Dendritic cell treated with granulocyte-macrophage colony-stimulating factor and Interleukin-4, amounts not matched to agents 40 ng/mL and 50 ng/mL, for 4 days (primary cell): ENCODE data around the gene MYL7.

Experiments used
- H3K27ac Mint-ChIP-seq: one replicate; pipeline ENCODE4 v1.8.0; 2022; ENCODE audit warnings: mild to moderate bottlenecking, mixed read lengths
- H3K27me3 Mint-ChIP-seq: one replicate; pipeline ENCODE4 v1.8.0; 2022; ENCODE audit warnings: mild to moderate bottlenecking, mixed read lengths
- H3K36me3 Mint-ChIP-seq: one replicate; pipeline ENCODE4 v1.8.0; 2022; ENCODE audit warnings: low read depth, mixed read lengths
- H3K4me1 Mint-ChIP-seq: one replicate; pipeline ENCODE4 v1.8.0; 2022; ENCODE audit warnings: low read depth, mixed read lengths
- H3K4me3 Mint-ChIP-seq: one replicate; pipeline ENCODE4 v1.8.0; 2022; ENCODE audit warnings: mild to moderate bottlenecking, moderate library complexity, mixed read lengths
- H3K9me3 Mint-ChIP-seq: one replicate; pipeline ENCODE4 v1.8.0; 2022; ENCODE audit warnings: mixed read lengths
- intact Hi-C: fragments of 100-400 bp; cut with micrococcal nuclease; formaldehyde crosslinking; loops from one replicate; pipeline ENCODE4 v1.15.0; 2022

The MYL7 gene

GRCh38 chr7:44109991-44110390, 31.1 kb downstream of the MYL7 start:
- Mint-ChIP-seq H3K36me3 (peaks cover 14% of the 10 kb centered on the region), H3K4me3 (no peak overlapping the region), H3K27ac (no peak overlapping the region), H3K9me3 (no peaks in the 10 kb centered on the region), H3K27me3 (peaks cover 14% of the 10 kb centered on the region), H3K4me1 (peaks cover 6% of the 10 kb centered on the region)
- intact Hi-C loops = no loop called here

DNA sequence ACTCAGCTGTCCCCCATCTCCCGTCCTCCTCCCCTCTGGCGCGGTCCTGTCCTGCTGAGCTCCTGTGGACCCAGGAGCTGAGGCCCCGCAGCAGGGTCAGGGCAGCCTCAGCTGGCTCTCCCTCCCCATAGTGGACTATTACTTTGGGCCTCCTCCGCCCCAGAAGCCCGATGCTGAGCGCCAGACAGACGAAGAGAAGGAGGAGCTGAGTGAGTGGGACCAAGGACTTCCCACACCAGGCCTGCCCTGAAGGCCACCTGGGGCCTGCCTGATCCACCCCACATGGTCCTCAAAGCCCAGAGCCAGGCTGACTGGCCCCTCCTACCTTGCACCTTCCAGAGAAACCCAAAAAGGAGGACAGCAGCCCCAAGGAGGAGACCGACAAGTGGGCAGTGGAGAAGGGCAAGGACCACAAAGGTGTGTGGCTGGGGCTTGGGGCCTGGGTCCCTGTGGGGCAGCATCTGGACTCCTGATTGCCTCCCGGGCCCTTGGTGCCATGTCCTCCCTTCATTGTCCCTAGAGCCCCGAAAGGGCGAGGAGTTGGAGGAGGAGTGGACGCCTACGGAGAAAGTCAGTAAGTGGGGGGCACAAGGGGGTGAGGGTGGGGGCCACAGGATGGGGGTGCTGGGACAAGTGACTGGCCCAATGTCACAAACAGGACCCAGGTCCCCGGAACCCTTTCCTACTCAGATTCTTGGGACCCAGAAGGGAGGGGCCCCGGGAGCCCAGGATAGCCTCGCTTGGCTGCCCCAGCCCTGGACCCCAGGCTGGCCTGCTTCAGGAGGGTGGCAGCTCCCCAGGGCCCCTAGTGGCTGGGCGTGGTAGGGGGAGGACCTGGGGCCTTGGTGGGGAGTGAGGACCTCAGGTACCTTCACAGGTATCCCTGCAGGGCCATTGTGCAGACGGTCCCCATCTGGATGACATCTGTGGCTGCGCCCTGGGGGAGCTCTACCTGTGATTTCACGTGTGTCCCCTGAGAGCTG, 32.1 kb downstream of the MYL7 start:
- H3K27ac Mint-ChIP-seq = no peak overlapping the region
- H3K36me3 Mint-ChIP-seq = peaks cover 5% of the 10 kb centered on the region
- H3K4me1 Mint-ChIP-seq = peaks cover 6% of the 10 kb centered on the region
- no peak overlapping the region for H3K4me3 Mint-ChIP-seq
- peaks cover 19% of the 10 kb centered on the region for H3K27me3 Mint-ChIP-seq
- intact Hi-C loops = no loop called here
- H3K9me3 Mint-ChIP-seq = no peaks in the 10 kb centered on the region

DNA sequence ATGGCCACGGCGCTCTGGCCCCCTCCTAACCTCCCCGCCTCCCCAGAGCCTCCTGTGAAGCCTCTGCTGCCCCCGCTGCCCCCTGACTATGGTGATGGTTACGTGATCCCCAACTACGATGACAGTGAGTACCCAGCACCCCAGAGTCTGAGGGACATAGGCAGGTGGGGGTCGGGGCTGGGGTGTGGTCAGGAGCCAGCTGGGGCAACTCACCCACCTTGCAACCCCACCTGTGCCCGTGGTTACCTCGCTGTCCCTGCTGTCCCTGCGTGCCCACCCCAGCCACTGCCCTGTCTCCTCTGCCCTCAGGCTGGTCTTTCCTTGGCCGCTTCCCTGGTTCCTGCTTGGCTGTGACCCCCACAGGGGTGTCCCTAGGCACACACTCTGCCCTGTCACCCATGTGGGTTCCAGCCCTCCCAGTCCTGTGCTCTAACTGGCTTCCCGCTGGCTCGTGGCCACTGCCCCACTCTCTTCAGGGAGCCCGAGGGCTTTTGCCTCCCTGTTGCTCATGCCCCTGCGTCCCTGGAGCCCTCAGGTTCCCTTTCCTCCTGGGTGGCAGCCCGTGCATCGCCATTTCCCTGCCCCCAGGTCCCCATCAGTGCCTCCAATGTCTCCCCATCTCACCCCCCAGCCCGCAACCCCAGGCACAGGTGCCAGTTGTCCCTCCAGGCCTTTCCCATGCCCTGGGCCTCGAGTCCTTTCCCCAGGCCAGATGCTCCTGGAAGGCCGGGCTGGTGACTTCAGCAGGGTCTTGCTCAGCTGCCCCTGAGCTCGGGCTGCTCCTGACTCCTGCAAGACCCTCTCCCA, 33.0 kb downstream of the MYL7 start:
- no peaks in the 10 kb centered on the region for H3K9me3 Mint-ChIP-seq
- intact Hi-C loops = no loop called here
- H3K27ac Mint-ChIP-seq = no peak overlapping the region
- peaks cover 27% of the 10 kb centered on the region for H3K27me3 Mint-ChIP-seq
- peaks cover 6% of the 10 kb centered on the region for H3K4me1 Mint-ChIP-seq
- H3K4me3 Mint-ChIP-seq = no peak overlapping the region
- H3K36me3 Mint-ChIP-seq = no peaks in the 10 kb centered on the region

- Mint-ChIP-seq H3K4me1 (peaks cover 6% of the 10 kb centered on the region), H3K36me3 (no peaks in the 10 kb centered on the region), H3K9me3 (no peaks in the 10 kb centered on the region), H3K4me3 (no peak overlapping the region), H3K27me3 (peaks cover 35% of the 10 kb centered on the region), H3K27ac (no peak overlapping the region)
- intact Hi-C loops = no loop called here
Observed at GRCh38 chr7:44107116-44107960, 33.8 kb downstream of the MYL7 start.

DNA sequence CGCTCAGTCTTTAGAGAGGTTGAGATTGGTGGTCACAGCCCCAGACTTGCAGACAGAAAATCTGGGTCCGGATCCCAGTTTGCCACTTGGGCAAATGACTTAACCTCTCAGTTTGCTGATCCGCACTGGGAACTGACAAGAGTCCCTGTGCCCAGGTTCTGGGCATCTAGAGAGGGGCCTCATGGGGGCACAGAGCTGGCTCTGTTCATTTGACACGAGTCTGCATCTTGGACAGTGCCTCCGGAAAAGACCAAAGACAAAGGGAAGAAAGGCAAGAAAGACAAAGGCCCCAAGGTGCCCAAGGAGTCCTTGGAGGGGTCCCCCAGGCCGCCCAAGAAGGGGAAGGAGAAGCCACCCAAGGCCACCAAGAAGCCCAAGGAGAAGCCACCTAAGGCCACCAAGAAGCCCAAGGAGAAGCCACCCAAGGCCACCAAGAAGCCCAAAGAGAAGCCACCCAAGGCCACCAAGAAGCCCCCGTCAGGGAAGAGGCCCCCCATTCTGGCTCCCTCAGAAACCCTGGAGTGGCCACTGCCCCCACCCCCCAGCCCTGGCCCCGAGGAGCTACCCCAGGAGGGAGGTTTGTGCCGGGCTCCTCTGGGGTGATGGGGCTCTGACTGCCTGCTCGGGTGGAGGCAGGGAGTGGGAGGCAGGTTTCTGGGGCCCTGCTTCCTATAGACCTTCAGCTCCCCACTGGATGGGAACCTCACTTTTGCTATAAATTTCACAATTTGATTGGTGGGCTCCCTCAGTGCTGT, 34.6 kb downstream of the MYL7 start:
- H3K4me1 Mint-ChIP-seq = peaks cover 6% of the 10 kb centered on the region
- intact Hi-C loops = no loop called here
- H3K4me3 Mint-ChIP-seq = no peak overlapping the region

DNA sequence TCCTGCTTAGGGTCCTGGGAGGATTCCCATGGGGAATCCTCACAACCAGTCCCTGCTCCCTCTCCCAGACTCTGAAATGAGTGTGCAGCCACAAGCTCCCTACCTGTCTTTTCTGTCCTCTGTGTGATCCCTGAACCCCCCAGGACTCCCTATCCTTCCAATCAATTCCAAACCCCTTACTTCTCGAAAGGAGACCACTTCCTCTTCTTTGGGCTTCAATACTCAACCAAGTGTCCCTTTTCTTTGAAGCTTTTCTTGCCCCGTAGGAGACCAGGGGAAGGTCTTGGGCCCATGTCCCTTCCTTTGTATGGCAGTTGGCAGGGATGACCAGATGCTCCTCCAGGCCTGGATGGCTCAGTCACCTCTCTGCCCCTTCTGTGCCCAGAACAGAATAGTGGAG, 35.3 kb downstream of the MYL7 start:
- peaks cover 38% of the 10 kb centered on the region for H3K27me3 Mint-ChIP-seq
- no peak overlapping the region for H3K27ac Mint-ChIP-seq
- H3K36me3 Mint-ChIP-seq = no peaks in the 10 kb centered on the region
- no peaks in the 10 kb centered on the region for H3K9me3 Mint-ChIP-seq
- H3K4me1 Mint-ChIP-seq = peaks cover 6% of the 10 kb centered on the region
- intact Hi-C loops = no loop called here
- H3K4me3 Mint-ChIP-seq = no peak overlapping the region

More for the DNA sequence above, 34.6 kb downstream of the MYL7 start:
- H3K27me3 Mint-ChIP-seq = peaks cover 38% of the 10 kb centered on the region
- H3K36me3 Mint-ChIP-seq = no peaks in the 10 kb centered on the region
- H3K9me3 Mint-ChIP-seq = no peaks in the 10 kb centered on the region
- no peak overlapping the region for H3K27ac Mint-ChIP-seq

DNA sequence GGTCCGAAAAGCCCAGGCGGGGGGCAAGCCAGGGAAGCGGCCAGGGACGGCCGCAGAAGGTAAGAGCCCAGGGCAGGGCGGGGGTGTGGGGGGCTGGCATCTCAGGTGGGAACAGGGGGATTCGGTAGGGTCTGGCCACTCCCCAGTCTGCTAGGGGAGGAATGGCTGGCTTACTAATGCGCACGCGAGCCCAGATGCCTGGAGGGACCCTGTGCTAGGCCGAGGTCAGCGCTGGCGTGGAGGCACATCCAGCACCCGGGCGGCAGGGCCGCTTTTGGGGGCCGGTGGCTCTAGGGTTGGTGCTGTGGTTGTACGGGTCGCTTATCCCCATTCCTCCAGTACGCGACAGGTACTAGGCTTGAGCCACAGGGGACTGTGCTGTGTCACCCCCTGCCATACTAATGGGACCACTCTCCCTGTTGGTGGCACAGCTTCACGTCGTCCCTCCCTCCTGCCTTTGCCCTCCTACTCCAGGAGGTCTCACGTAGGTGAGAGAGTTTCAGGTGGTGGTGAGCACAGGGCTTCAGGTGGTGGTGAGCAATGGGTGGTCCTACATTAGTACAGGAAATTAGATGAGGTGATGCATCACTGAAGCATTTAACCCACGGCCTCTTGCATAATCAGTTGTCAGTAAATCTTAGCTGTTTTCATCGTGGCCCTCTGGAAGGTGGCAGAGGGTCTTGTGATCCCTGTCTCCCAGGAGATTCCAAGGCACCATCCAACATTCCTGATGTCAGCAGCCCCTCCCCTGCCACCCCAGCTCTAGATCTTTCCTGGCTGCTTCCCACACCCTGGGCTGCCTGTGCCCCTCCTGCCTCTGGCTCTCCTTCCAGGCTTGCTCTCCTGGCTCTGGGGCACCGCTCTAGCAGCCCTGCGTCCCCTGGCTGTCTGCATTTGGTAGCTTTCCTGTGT, 36.0 kb downstream of the MYL7 start:
- H3K27me3 Mint-ChIP-seq = peaks cover 38% of the 10 kb centered on the region
- H3K27ac Mint-ChIP-seq = no peak overlapping the region
- intact Hi-C loops = no loop called here

DNA sequence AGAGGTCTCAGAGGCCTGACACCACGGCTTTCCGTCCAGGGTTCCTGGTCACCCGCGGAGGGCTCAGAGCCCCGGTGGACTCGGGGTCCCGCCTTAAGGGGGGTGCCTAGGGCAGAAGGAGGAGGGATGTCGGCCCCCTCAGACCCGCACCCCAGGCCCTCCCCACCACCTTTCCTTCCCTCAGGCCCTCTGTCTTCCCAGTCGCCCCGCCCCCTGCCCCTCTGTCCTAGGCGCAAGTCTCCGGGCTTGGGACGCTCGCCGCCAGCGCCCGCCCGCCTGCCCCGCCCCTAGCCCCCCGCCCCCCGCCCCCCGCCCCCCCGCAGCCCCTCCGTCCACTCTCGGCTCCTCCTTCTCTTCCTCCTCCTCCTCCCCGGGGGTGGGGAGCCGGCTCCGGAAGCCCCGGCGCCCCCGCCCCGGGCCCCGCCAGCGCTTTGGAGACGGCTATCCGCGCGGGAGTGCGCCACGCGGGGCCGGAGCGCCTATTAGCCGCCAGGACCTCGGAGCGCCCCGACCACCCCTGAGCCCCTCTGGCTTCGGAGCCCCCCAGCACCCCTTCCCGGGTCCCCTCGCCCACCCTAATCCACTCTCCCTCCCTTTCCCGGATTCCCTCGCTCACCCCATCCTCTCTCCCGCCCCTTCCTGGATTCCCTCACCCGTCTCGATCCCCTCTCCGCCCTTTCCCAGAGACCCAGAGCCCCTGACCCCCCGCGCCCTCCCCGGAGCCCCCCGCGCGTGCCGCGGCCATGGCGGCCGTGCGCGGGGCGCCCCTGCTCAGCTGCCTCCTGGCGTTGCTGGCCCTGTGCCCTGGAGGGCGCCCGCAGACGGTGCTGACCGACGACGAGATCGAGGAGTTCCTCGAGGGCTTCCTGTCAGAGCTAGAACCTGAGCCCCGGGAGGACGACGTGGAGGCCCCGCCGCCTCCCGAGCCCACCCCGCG, 36.9 kb downstream of the MYL7 start, which contains the start of gene AEBP1:
Gene AEBP1, plus strand, starts transcription at position 423 of the 937 bp plus-strand sequence. Its CDS starts 321 bp downstream, at position 744.
- H3K4me1 Mint-ChIP-seq = peaks cover 6% of the 10 kb centered on the region
- H3K9me3 Mint-ChIP-seq = no peaks in the 10 kb centered on the region
- H3K4me3 Mint-ChIP-seq = no peak within 1 kb of the TSS
- intact Hi-C loops = no loop called here
- peaks cover 38% of the 10 kb centered on the region for H3K27me3 Mint-ChIP-seq
- H3K27ac Mint-ChIP-seq = no peak within 1 kb of the TSS
- no peaks in the 10 kb centered on the region for H3K36me3 Mint-ChIP-seq

More for the DNA sequence above, 36.0 kb downstream of the MYL7 start:
- Mint-ChIP-seq H3K9me3 (no peaks in the 10 kb centered on the region), H3K4me1 (peaks cover 6% of the 10 kb centered on the region), H3K36me3 (no peaks in the 10 kb centered on the region), H3K4me3 (no peak overlapping the region)

- Mint-ChIP-seq H3K36me3 (no peaks in the 10 kb centered on the region), H3K27me3 (peaks cover 38% of the 10 kb centered on the region), H3K9me3 (no peaks in the 10 kb centered on the region), H3K4me1 (peaks cover 6% of the 10 kb centered on the region), H3K27ac (no peak overlapping the region), H3K4me3 (no peak overlapping the region)
- intact Hi-C loops = no loop called here
Observed at GRCh38 chr7:44103566-44103922, 37.6 kb downstream of the MYL7 start.

DNA sequence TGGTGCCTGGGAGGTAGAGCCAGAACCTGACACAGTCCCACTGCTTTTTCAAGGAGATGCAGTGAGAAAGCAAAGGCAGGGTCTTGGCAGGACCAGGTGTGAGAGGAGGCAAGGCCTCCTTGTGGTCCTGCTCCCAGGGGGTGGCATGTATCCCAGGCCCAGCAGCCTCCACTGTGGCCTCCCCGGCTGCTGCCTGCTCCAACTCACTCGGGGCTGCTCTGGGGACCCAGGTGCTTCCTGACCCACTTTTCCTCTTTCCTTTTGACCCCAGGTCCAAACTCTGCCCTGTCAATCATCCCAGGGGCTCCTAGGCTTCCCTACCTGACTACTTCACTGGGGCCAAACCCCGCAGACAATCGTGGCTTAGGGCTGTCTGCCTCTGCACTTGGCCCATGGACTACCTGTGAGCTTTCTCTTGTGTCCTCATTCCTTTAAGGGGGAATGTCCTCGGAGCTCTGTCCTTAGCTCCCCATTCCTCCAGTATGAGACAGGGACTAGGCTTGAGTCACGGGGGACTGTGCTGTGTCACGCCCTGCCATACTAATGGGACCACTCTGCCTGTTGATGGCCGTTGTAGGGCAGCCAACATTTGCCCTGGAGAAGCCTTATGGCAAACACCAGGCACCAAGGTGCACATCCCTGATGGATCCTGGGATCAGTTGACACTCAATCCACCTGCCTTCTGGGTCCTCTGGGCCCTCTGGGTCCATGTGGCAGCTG, 38.1 kb downstream of the MYL7 start:
- H3K4me1 Mint-ChIP-seq = peaks cover 6% of the 10 kb centered on the region
- intact Hi-C loops = no loop called here
- peaks cover 38% of the 10 kb centered on the region for H3K27me3 Mint-ChIP-seq
- H3K4me3 Mint-ChIP-seq = no peak overlapping the region
- H3K36me3 Mint-ChIP-seq = no peaks in the 10 kb centered on the region
- no peaks in the 10 kb centered on the region for H3K9me3 Mint-ChIP-seq
- H3K27ac Mint-ChIP-seq = no peak overlapping the region
